ENCODE measurements around the gene PHAF1. TPM values are rescaled to one million over a fixed set of nuclear protein-coding genes. Genes with fewer than 3 reads are reported as not detected.
A peak's percentile ranks its signal among the peaks of the same experiment; 100 is the strongest.

PHAF1 gene
- total and polyA plus RNA-seq, 12 donors: 9.0 to 27.4 (median 14.0) TPM

DNA sequence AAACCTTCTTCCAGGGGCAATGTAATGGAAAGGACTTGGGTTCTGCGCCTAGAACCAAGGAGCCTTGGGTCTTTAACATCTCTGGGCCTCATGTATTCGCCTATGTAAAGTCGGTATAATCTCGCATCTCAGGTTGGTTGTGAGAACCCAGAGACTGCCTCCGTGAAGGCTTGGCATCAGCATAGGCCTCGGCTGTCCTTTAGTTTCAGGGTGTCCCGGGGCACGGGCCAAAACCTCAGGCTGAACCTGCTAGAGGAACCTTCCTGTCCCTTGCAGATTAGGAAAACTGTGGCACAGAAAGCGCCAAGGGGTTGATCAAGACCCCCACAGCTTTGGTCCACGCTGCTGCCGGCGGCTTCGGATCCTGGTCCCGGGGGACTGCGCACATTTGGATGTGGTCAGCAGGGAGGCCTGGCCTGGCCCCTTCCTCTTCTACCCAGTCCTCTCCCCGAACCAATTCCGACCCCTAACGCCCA lies 772 bp upstream of the PHAF1 start:
- Histone ChIP-seq H3K4me3 (peak overlapping the region in 2 of 4 donors; percentile 81 to 89), H3K27ac (peak overlapping the region; percentile 46 to 88 (median 76)), H3K4me1 (replicated peaks in 1 of 2) (peaks cover 16 to 26% of the 10 kb centered on the region in 2 donors), H3K9me3 (replicated peaks in 1 of 3) (no peaks in the 10 kb centered on the region), H3K27me3 (no peaks in the 10 kb centered on the region), H3K36me3 (replicated peaks in 1 of 2) (no peaks in the 10 kb centered on the region)
- intact Hi-C loops (cut with DNase I): loop anchor here in 1 of 2 donors (5.0 kb wide), 1 partner anchor 48 kb away; the partner anchor contains the start of genes FBXL8 and TRADD
- DNase-seq: peak in 2 of 7 donors; percentile 9 to 25
- 73 to 86% (median 77%) methylated on average over 12 to 18 of the region's 18 CpGs for WGBS, 4 donors
- TF ChIP-seq POLR2A (IDR thresholded peaks at IDR 0.05): no peak
- TF ChIP-seq, protein P1, sequence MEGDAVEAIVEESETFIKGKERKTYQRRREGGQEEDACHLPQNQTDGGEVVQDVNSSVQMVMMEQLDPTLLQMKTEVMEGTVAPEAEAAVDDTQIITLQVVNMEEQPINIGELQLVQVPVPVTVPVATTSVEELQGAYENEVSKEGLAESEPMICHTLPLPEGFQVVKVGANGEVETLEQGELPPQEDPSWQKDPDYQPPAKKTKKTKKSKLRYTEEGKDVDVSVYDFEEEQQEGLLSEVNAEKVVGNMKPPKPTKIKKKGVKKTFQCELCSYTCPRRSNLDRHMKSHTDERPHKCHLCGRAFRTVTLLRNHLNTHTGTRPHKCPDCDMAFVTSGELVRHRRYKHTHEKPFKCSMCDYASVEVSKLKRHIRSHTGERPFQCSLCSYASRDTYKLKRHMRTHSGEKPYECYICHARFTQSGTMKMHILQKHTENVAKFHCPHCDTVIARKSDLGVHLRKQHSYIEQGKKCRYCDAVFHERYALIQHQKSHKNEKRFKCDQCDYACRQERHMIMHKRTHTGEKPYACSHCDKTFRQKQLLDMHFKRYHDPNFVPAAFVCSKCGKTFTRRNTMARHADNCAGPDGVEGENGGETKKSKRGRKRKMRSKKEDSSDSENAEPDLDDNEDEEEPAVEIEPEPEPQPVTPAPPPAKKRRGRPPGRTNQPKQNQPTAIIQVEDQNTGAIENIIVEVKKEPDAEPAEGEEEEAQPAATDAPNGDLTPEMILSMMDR (IDR thresholded peaks at IDR 0.05): no peak

DNA sequence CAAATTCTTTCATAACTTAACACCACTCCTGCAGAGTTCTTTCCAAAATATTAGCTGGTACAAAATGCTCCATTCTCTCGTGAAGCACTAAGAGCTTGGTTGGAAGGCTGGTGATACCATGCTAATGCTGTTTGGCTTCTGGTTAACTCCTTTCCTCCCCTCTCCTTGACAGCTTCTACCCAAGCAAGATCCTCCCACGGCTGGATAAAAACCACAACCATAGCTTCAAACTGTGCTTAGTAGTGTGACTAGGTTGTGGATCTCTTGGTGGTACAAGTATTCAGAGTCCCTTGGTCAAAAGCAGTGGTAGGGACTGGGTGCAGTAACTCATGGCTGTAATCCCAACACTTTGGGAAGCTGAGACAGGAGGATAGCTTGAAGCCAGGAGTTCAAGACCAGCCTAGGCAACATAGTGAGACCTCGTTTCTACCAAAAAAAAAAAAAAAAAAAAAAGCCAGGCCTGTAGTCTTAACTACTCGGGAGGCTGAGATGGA lies 2.3 kb downstream of the PHAF1 start:
- 59 to 77% (median 72%) methylated on average over 4 of the region's 4 CpGs for WGBS, 4 donors
- intact Hi-C loops (cut with DNase I): no loop called here
- Histone ChIP-seq H3K27ac (no peak overlapping the region), H3K4me3 (no peak overlapping the region), H3K4me1 (replicated peaks in 1 of 2) (peaks cover 16 to 26% of the 10 kb centered on the region in 2 donors), H3K36me3 (replicated peaks in 1 of 2) (no peaks in the 10 kb centered on the region), H3K9me3 (replicated peaks in 1 of 3) (no peaks in the 10 kb centered on the region), H3K27me3 (no peaks in the 10 kb centered on the region)
- TF ChIP-seq, protein P1 (IDR thresholded peaks at IDR 0.05): no peak
- no peak for TF ChIP-seq POLR2A (IDR thresholded peaks at IDR 0.05)
- no peak for DNase-seq

DNA sequence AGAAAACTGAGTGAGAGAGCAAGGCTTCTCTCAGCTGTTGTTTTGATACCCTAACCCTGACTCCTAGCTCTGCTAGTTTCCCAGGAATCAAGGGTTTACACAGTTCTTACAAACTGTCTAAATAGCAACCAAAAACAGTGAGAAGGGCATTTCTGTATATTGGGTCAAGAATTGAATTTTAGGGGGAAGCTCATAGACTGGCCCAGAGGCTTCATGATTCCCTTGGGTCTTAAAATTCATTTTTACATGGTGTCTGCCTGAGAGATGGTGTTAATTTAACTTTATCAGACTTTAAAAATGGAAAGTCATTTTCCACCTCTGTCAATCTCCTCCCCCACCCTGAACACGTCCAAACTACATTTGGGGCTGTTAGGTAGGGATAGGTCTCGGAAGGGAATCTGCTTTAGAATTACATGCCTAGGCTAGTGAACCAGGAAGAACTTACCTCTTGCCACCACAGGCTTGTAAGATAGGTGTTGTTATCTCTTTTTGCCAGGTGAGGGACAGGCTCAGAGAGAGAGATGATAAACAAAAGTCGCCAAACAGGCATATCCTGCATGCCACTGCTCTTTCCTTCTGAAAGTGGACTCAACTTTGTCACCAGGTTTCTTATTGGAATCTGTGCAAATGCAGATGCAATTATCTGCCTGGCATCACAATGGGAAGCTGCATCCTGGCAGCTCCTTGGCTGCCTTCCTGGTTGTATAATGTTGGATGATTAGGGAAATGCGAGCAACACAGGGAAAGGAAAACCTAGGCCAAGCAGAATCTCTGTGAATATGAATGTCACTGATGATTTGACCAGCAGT lies 3.1 kb downstream of the PHAF1 start:
- Histone ChIP-seq H3K27me3 (no peaks in the 10 kb centered on the region), H3K9me3 (replicated peaks in 1 of 3) (no peaks in the 10 kb centered on the region), H3K36me3 (replicated peaks in 1 of 2) (no peaks in the 10 kb centered on the region), H3K4me1 (replicated peaks in 1 of 2) (peaks cover 16 to 26% of the 10 kb centered on the region in 2 donors), H3K27ac (no peak overlapping the region), H3K4me3 (no peak overlapping the region)
- WGBS, 4 donors: 80 to 87% (median 83%) methylated on average over 4 of the region's 4 CpGs
- no peak for DNase-seq
- TF ChIP-seq POLR2A (IDR thresholded peaks at IDR 0.05): no peak
- TF ChIP-seq, protein P1 (IDR thresholded peaks at IDR 0.05): no peak
- intact Hi-C loops (cut with DNase I): no loop called here

DNA sequence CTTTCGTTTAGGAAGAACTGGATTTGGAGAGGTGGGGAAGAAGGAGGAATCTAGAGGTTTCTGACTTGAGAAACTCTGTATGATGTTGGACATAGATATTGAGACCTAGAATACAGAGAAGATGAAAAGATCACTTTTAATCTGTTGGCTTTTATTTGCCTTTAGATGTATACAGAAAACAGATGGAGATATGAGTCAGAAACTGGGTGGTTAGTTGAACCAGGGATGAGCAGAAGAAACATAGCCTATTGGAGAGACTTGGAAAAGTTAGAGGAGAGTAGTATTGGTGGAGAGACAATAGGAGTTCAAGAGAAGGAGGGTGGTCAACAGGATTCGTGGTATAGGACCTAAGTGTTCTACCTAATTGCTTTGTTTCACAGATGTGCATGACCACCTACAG lies 5.1 kb downstream of the PHAF1 start:
- Histone ChIP-seq H3K4me1 (replicated peaks in 1 of 2) (peaks cover 11 to 21% of the 10 kb centered on the region in 2 donors), H3K27me3 (no peaks in the 10 kb centered on the region), H3K36me3 (replicated peaks in 1 of 2) (no peaks in the 10 kb centered on the region), H3K27ac (no peak overlapping the region), H3K4me3 (no peak overlapping the region), H3K9me3 (replicated peaks in 1 of 3) (no peaks in the 10 kb centered on the region)
- DNase-seq: no peak
- 83 to 90% (median 86%) methylated on average over 2 of the region's 2 CpGs for WGBS, 4 donors
- intact Hi-C loops (cut with DNase I): no loop called here
- TF ChIP-seq POLR2A (IDR thresholded peaks at IDR 0.05): no peak
- TF ChIP-seq, protein P1 (IDR thresholded peaks at IDR 0.05): no peak

All from adrenal gland (tissue), 12 donors.